B cell (primary cell): ENCODE data around the gene AIG1. TPM values are rescaled to one million over a fixed set of nuclear protein-coding genes. Genes with fewer than 3 reads are reported as not detected.

Experiments
- ATAC-seq: fragments of 200-7000 bp; cut with Tn5 transposase; one replicate; pipeline ENCODE4 v1.10.0; 2021; ENCODE audit warnings: low read depth, mild to moderate bottlenecking, moderate number of reproducible peaks, moderate library complexity
- CTCF ChIA-PET: fragments of 350-600 bp; sonication (Branson Sonifier 250); formaldehyde crosslinking; loops from one replicate; lab custom pipeline; 2021; ENCODE audit warnings: antibody characterized with exemption, inconsistent platforms; lab: Charles Lee
- POLR2A ChIA-PET: fragments of 350-600 bp; sonication (Branson Sonifier 250); formaldehyde crosslinking; loops from one replicate; lab custom pipeline; 2021; ENCODE audit warnings: antibody characterized with exemption; lab: Charles Lee
- DNase-seq: peaks from one replicate; pipeline ENCODE4 v3.0.0; 2013
- H2AFZ ChIP-seq: 2 replicates; pipeline ENCODE4 v1.6.1; 2012; ENCODE audit warnings: mild to moderate bottlenecking, low read depth, low read length; ENCODE audit not compliant: insufficient read depth, poor library complexity, severe bottlenecking
- H3K27ac ChIP-seq, 2 donors: 1 replicate in 1 of 2; 2 replicates in 1 of 2; pipeline ENCODE4 v1.5.1; 2012 to 2013; ENCODE audit warnings: low read length in 2 of 2, mild to moderate bottlenecking in 2 of 2, moderate library complexity in 1 of 2
- H3K27me3 ChIP-seq, 4 experiments: fragments of 200-600 bp in 1 of 4; sonication (generic) in 1 of 4; replicated peaks in 1 of 4; 1 replicate in 2 of 4; 2 replicates in 2 of 4; pipeline versions ENCODE4 v1.6.1 to v1.7.0; 2013 to 2016; ENCODE audit warnings: low read length in 3 of 4, mild to moderate bottlenecking in 2 of 4, mixed read lengths in 1 of 4, moderate library complexity in 1 of 4; ENCODE audit not compliant: insufficient read depth in 4 of 4, control insufficient read depth in 3 of 4; ENCODE audit errors: control extremely low read depth in 1 of 4
- H3K36me3 ChIP-seq, 2 experiments: replicated peaks in 1 of 2; 1 replicate in 1 of 2; 2 replicates in 1 of 2; pipeline versions ENCODE4 v1.6.1 to v1.7.1; 2013; ENCODE audit warnings: low read length in 1 of 2; ENCODE audit not compliant: insufficient read depth in 2 of 2, control insufficient read depth in 1 of 2; ENCODE audit errors: control extremely low read depth in 1 of 2, extremely low read depth in 1 of 2
- H3K4me1 ChIP-seq, 2 donors: fragments of 200-600 bp in 1 of 2; sonication (generic) in 1 of 2; 1 replicate in 1 of 2; 2 replicates in 1 of 2; pipeline versions ENCODE4 v1.5.1 to v1.6.1; 2013 to 2017; ENCODE audit warnings: low read length in 2 of 2; ENCODE audit not compliant: control insufficient read depth in 2 of 2, insufficient read depth in 2 of 2
- H3K4me2 ChIP-seq: replicated peaks from 2 replicates; pipeline ENCODE3; 2012; ENCODE audit warnings: mild to moderate bottlenecking, low read depth, low read length; ENCODE audit not compliant: poor library complexity, severe bottlenecking
- H3K4me3 ChIP-seq, 5 experiments: fragments of 200-600 bp in 1 of 5; sonication (generic) in 1 of 5; 1 replicate in 3 of 5; 2 replicates in 2 of 5; pipeline versions ENCODE4 v1.5.1 to v1.7.0; 2011 to 2016; ENCODE audit warnings: low read length in 4 of 5, mild to moderate bottlenecking in 4 of 5, low read depth in 2 of 5, control low read depth in 1 of 5, moderate library complexity in 1 of 5; ENCODE audit not compliant: insufficient read depth in 1 of 5; ENCODE audit errors: control extremely low read depth in 1 of 5, extremely low read depth in 1 of 5
- H3K79me2 ChIP-seq: fragments of 200-600 bp; sonication (generic); one replicate; pipeline ENCODE4 v1.6.0; 2016; ENCODE audit warnings: low read length; ENCODE audit not compliant: control insufficient read depth, insufficient read depth
- H3K9ac ChIP-seq: fragments of 200-600 bp; sonication (generic); 2 replicates; pipeline ENCODE4 v1.6.1; 2017; ENCODE audit warnings: mild to moderate bottlenecking, low read length, moderate library complexity
- H3K9me3 ChIP-seq, 3 donors: one replicate each; pipeline versions ENCODE4 v1.6.1 to v1.7.1; 2013; ENCODE audit warnings: low read length in 2 of 3; ENCODE audit not compliant: control insufficient read depth in 2 of 3, insufficient read depth in 1 of 3; ENCODE audit errors: control extremely low read depth in 1 of 3
- H4K20me1 ChIP-seq: 2 replicates; pipeline ENCODE4 v1.6.0; 2012; ENCODE audit warnings: mild to moderate bottlenecking, low read length; ENCODE audit not compliant: insufficient read depth, control insufficient read depth, poor library complexity, severe bottlenecking
- H3K27ac Mint-ChIP-seq: one replicate; pipeline ENCODE4 v1.8.0; 2021; ENCODE audit warnings: mixed read lengths
- H3K27me3 Mint-ChIP-seq: one replicate; pipeline ENCODE4 v1.8.0; 2021; ENCODE audit warnings: mixed read lengths
- H3K4me1 Mint-ChIP-seq: one replicate; pipeline ENCODE4 v1.8.0; 2021; ENCODE audit warnings: mixed read lengths
- H3K4me3 Mint-ChIP-seq: one replicate; pipeline ENCODE4 v1.8.0; 2021; ENCODE audit warnings: mixed read lengths
- H3K9me3 Mint-ChIP-seq: one replicate; pipeline ENCODE4 v1.8.0; 2022; ENCODE audit warnings: mixed read lengths; ENCODE audit not compliant: insufficient read depth
- EZH2 ChIP-seq: IDR thresholded peaks from 2 replicates; pipeline ENCODE4 v1.6.1; 2012; ENCODE audit warnings: borderline replicate concordance, low read depth, mild to moderate bottlenecking, moderate library complexity, low read length; ENCODE audit not compliant: insufficient read depth, poor library complexity, severe bottlenecking
- WGBS: methylation state at CpG from one replicate; pipeline ENCODE4 v1.1.5; 2013; ENCODE audit warnings: missing lambda C conversion rate; ENCODE audit not compliant: insufficient coverage; 5-methylcytosine and 5-hydroxymethylcytosine counted together
- intact Hi-C: fragments of 100-400 bp; cut with micrococcal nuclease; formaldehyde crosslinking; loops from one replicate; pipeline ENCODE4 v1.10.0; 2022
- polyA plus RNA-seq: library from polyadenylated mRNA; depleted of rRNA; stranded (reverse); fragments of >200 nt; gene quantifications from 2 replicates; pipeline ENCODE4 v1.2.3, GENCODE V29; 2012
- total RNA-seq, 2 donors: library from RNA; stranded (reverse); fragments of 120-200 nt in 1 of 2; gene quantifications; 1 replicate in 1 of 2; 2 replicates in 1 of 2; pipeline versions ENCODE4 v1.2.3 to v1.2.4, GENCODE V29; 2013 to 2022
- TF ChIP-seq, protein P1 (sequence below): fragments of 200-600 bp; IDR thresholded peaks from one replicate; pipeline ENCODE4 v1.8.0; 2022; ENCODE audit warnings: antibody characterized with exemption, mild to moderate bottlenecking

Gene AIG1
- total and polyA plus RNA-seq, 2 donors (not counting 1 experiment from before 2014, with no cell fraction given), result 7.0 to 9.0 TPM

DNA sequence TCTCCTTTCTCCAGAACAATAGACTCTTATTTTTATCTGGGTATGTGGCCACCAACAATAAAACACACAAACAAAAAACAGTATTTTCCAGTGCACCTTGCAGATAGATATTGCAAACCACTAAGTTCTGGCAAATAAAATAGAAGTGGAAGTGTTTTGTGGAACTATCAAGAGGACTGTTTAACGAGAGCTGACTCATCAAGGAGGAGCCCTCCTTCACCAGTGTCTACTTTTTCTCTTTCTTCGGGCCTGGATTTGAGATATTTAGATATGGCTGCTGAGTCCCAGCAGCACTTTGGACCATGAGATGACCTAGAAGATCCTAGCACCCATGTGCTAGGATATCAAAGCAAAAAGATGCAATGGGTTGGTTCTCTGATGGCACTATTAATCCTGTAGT lies 154.7 kb downstream of the AIG1 start:
- Histone ChIP-seq H3K79me2 (no peaks in the 10 kb centered on the region), H3K4me1 (no peaks in the 10 kb centered on the region), H3K4me2 (no peak overlapping the region), H2AFZ (no peak overlapping the region), H4K20me1 (no peaks in the 10 kb centered on the region), H3K27me3 (no peaks in the 10 kb centered on the region), H3K4me3 (no peak overlapping the region), H3K36me3 (no peaks in the 10 kb centered on the region), H3K27ac (no peak overlapping the region), H3K9ac (no peak overlapping the region), H3K9me3 (no peaks in the 10 kb centered on the region)
- intact Hi-C loops, result no loop called here
- Mint-ChIP-seq H3K4me3 (no peak overlapping the region), H3K4me1 (no peaks in the 10 kb centered on the region), H3K9me3 (no peaks in the 10 kb centered on the region), H3K27me3 (no peaks in the 10 kb centered on the region), H3K27ac (no peak overlapping the region)
- CTCF ChIA-PET, result no interaction called here
- WGBS, result no CpG with 5 or more reads among the region's 2 CpGs
- no peak for TF ChIP-seq EZH2
- TF ChIP-seq, protein P1, sequence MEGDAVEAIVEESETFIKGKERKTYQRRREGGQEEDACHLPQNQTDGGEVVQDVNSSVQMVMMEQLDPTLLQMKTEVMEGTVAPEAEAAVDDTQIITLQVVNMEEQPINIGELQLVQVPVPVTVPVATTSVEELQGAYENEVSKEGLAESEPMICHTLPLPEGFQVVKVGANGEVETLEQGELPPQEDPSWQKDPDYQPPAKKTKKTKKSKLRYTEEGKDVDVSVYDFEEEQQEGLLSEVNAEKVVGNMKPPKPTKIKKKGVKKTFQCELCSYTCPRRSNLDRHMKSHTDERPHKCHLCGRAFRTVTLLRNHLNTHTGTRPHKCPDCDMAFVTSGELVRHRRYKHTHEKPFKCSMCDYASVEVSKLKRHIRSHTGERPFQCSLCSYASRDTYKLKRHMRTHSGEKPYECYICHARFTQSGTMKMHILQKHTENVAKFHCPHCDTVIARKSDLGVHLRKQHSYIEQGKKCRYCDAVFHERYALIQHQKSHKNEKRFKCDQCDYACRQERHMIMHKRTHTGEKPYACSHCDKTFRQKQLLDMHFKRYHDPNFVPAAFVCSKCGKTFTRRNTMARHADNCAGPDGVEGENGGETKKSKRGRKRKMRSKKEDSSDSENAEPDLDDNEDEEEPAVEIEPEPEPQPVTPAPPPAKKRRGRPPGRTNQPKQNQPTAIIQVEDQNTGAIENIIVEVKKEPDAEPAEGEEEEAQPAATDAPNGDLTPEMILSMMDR, result no peak
- ATAC-seq (no peak), DNase-seq (no peak)
- POLR2A ChIA-PET, result no interaction called here

DNA sequence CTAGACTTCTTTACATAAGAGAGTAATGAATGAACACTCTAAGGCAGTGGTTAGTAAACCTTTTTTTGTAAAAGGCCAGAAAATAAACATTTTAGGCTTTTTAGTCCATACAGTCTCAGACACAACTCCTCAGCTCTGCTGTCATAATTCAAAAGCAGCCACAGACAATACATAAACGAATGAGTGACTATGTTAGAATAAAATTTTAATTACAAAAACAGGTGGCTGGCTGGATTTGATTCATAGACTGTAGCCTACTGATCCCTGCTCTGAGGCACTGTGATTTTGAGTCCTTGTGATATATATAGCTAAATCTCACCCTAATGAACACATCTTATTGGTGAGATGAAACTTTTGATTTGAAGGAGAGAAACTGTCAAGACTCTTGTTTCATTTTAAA lies 155.1 kb downstream of the AIG1 start:
- no peak for DNase-seq

More for the DNA sequence above, 155.1 kb downstream of the AIG1 start:
- Histone ChIP-seq H3K4me2 (no peak overlapping the region), H3K9me3 (no peaks in the 10 kb centered on the region), H3K36me3 (no peaks in the 10 kb centered on the region), H3K27me3 (no peaks in the 10 kb centered on the region), H3K9ac (no peak overlapping the region), H2AFZ (no peak overlapping the region), H3K4me1 (no peaks in the 10 kb centered on the region), H3K4me3 (no peak overlapping the region), H3K79me2 (no peaks in the 10 kb centered on the region), H4K20me1 (no peaks in the 10 kb centered on the region), H3K27ac (no peak overlapping the region)
- ChIA-PET POLR2A (no interaction called here), CTCF (no interaction called here)
- Mint-ChIP-seq H3K4me3 (no peak overlapping the region), H3K9me3 (no peaks in the 10 kb centered on the region), H3K27ac (no peak overlapping the region), H3K4me1 (no peaks in the 10 kb centered on the region), H3K27me3 (no peaks in the 10 kb centered on the region)
- WGBS, result no CpG with 5 or more reads among the region's 1 CpG
- intact Hi-C loops, result no loop called here
- ATAC-seq, result no peak
- no peak for TF ChIP-seq EZH2
- TF ChIP-seq, protein P1, result no peak
